22Rv1 (cell line): Measurements from ENCODE around the gene RNASET2.

Experiments
- ZFX ChIP-seq: fragments of 450-650 bp; IDR thresholded peaks from 2 replicates; pipeline ENCODE4 v1.6.1; 2017; ENCODE audit warnings: antibody characterized with exemption, borderline replicate concordance
- TF ChIP-seq, protein P1 (sequence below): fragments of 450-650 bp; IDR thresholded peaks from 2 replicates; pipeline ENCODE4 v1.5.1; 2017; ENCODE audit warnings: mild to moderate bottlenecking

DNA sequence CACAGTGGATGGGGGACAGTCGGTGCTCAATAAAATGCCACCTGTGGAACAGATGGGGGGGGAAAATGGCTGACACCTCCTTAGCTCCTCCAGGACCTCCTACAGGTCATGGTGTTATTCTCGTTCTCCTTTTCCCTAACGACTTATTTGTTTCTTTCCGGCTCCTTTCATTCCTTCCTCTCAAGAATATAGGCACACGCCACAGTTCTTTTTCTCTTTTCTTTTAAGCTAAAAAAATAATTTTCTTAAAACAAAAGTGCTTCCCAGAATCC, 1.4 kb upstream of the RNASET2 start:
- TF ChIP-seq, protein P1, sequence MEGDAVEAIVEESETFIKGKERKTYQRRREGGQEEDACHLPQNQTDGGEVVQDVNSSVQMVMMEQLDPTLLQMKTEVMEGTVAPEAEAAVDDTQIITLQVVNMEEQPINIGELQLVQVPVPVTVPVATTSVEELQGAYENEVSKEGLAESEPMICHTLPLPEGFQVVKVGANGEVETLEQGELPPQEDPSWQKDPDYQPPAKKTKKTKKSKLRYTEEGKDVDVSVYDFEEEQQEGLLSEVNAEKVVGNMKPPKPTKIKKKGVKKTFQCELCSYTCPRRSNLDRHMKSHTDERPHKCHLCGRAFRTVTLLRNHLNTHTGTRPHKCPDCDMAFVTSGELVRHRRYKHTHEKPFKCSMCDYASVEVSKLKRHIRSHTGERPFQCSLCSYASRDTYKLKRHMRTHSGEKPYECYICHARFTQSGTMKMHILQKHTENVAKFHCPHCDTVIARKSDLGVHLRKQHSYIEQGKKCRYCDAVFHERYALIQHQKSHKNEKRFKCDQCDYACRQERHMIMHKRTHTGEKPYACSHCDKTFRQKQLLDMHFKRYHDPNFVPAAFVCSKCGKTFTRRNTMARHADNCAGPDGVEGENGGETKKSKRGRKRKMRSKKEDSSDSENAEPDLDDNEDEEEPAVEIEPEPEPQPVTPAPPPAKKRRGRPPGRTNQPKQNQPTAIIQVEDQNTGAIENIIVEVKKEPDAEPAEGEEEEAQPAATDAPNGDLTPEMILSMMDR = no peak
- no peak for TF ChIP-seq ZFX
